Neural progenitor cell (in vitro differentiated cells): Measurements from ENCODE around the gene PLIN4. TPM values are rescaled to one million over a fixed set of nuclear protein-coding genes. Genes with fewer than 3 reads are reported as not detected.
A peak's percentile ranks its signal among the peaks of the same experiment; 100 is the strongest.

Experiments used
- DNase-seq: peaks from one replicate; pipeline ENCODE4 v3.0.0-alpha.2; 2016; ENCODE audit warnings: low spot score
- H2AFZ ChIP-seq: fragments of 200-600 bp; sonication (generic); replicated peaks from 2 replicates; pipeline ENCODE4 v1.6.1; 2016; ENCODE audit warnings: antibody characterized with exemption
- H3F3A ChIP-seq: fragments of 200-600 bp; sonication (generic); 2 replicates; pipeline ENCODE4 v1.6.1; 2016; ENCODE audit warnings: antibody characterized with exemption, low read depth
- H3K27ac ChIP-seq: fragments of 200-600 bp; sonication (generic); 2 replicates; pipeline ENCODE4 v1.5.1; 2016; ENCODE audit warnings: mild to moderate bottlenecking
- H3K27me3 ChIP-seq: fragments of 200-600 bp; sonication (generic); 2 replicates; pipeline ENCODE4 v1.6.1; 2016; ENCODE audit warnings: mild to moderate bottlenecking, moderate library complexity
- H3K36me3 ChIP-seq: fragments of 200-600 bp; sonication (generic); 2 replicates; pipeline ENCODE4 v1.5.1; 2016
- H3K4me1 ChIP-seq: fragments of 200-600 bp; sonication (generic); 2 replicates; pipeline ENCODE4 v1.6.1; 2016; ENCODE audit warnings: mixed run types
- H3K4me2 ChIP-seq: fragments of 200-600 bp; sonication (generic); 2 replicates; pipeline ENCODE4 v1.6.1; 2016
- H3K4me3 ChIP-seq: fragments of 200-600 bp; sonication (generic); 2 replicates; pipeline ENCODE4 v1.5.1; 2016
- H3K79me2 ChIP-seq: fragments of 200-600 bp; sonication (generic); 2 replicates; pipeline ENCODE4 v1.6.1; 2016; ENCODE audit warnings: low read depth
- H3K9ac ChIP-seq: fragments of 200-600 bp; sonication (generic); 2 replicates; pipeline ENCODE4 v1.6.1; 2016
- H3K9me3 ChIP-seq: fragments of 200-600 bp; sonication (generic); 2 replicates; pipeline ENCODE4 v1.5.1; 2016; ENCODE audit warnings: low read depth
- H4K20me1 ChIP-seq: fragments of 200-600 bp; sonication (generic); 2 replicates; pipeline ENCODE4 v1.6.1; 2016; ENCODE audit warnings: low read depth
- H3K27ac Mint-ChIP-seq: 3 replicates; pipeline ENCODE4 v1.8.0; 2021; ENCODE audit warnings: mixed read lengths
- H3K27me3 Mint-ChIP-seq: 2 replicates; pipeline ENCODE4 v1.8.0; 2022; ENCODE audit warnings: low read depth, mild to moderate bottlenecking, inconsistent platforms, moderate library complexity, mixed read lengths; ENCODE audit not compliant: insufficient read depth
- H3K36me3 Mint-ChIP-seq: 3 replicates; pipeline ENCODE4 v1.8.0; 2021; ENCODE audit warnings: mixed read lengths
- H3K4me1 Mint-ChIP-seq: 3 replicates; pipeline ENCODE4 v1.8.0; 2021; ENCODE audit warnings: mixed read lengths
- H3K4me3 Mint-ChIP-seq: 3 replicates; pipeline ENCODE4 v1.8.0; 2021; ENCODE audit warnings: mild to moderate bottlenecking, moderate library complexity, mixed read lengths
- H3K9me3 Mint-ChIP-seq: 3 replicates; pipeline ENCODE4 v1.8.0; 2020; ENCODE audit warnings: mixed read lengths
- CTCF ChIP-seq: fragments of 200-600 bp; sonication (generic); IDR thresholded peaks from 2 replicates; pipeline ENCODE4 v1.5.1; 2017; ENCODE audit warnings: antibody characterized with exemption, mild to moderate bottlenecking
- EZH2 ChIP-seq: fragments of 200-600 bp; sonication (generic); IDR thresholded peaks from 2 replicates; pipeline ENCODE4 v1.6.1; 2017; ENCODE audit warnings: antibody characterized with exemption, mild to moderate bottlenecking, moderate library complexity
- EZH2phosphoT487 ChIP-seq: fragments of 200-600 bp; sonication (generic); IDR thresholded peaks from 2 replicates; pipeline ENCODE4 v1.6.1; 2017; ENCODE audit warnings: antibody characterized with exemption
- total RNA-seq: library from RNA; depleted of rRNA; stranded (reverse); fragments of >200 nt; gene quantifications from 2 replicates; pipeline ENCODE4 v1.2.3, GENCODE V29; 2015; ENCODE audit warnings: low replicate concordance

Gene PLIN4
- total RNA-seq, 1 donor from 2014 or later: not detected

GRCh38 chr19:4474514-4475022 lies 43.7 kb downstream of the PLIN4 start:
- H3K27me3 Mint-ChIP-seq: peaks cover 3% of the 10 kb centered on the region
- peak overlapping the region; percentile 100 for H3K4me3 ChIP-seq
- H3K9ac ChIP-seq: peak overlapping the region; percentile 34
- no peaks in the 10 kb centered on the region for H3K9me3 Mint-ChIP-seq
- H3K27me3 ChIP-seq: no peaks in the 10 kb centered on the region
- peak overlapping the region; percentile 36 for H3K27ac ChIP-seq
- peaks cover 10% of the 10 kb centered on the region for H3F3A ChIP-seq
- H3K79me2 ChIP-seq: peaks cover 71% of the 10 kb centered on the region
- peaks cover 8% of the 10 kb centered on the region for H3K36me3 Mint-ChIP-seq
- H3K4me3 Mint-ChIP-seq: peak overlapping the region; percentile 93
- peaks cover 42% of the 10 kb centered on the region for H4K20me1 ChIP-seq
- H3K36me3 ChIP-seq: no peaks in the 10 kb centered on the region
- H3K4me2 ChIP-seq: peak overlapping the region; percentile 84
- peak; percentile 93 for DNase-seq
- H3K4me1 Mint-ChIP-seq: peaks cover 11% of the 10 kb centered on the region
- no peak overlapping the region for H2AFZ ChIP-seq
- H3K4me1 ChIP-seq: peaks cover 5% of the 10 kb centered on the region
- peak overlapping the region; percentile 69 for H3K27ac Mint-ChIP-seq
- H3K9me3 ChIP-seq: no peaks in the 10 kb centered on the region
- no peak for TF ChIP-seq EZH2phosphoT487
- no peak for TF ChIP-seq CTCF
- no peak for TF ChIP-seq EZH2

GRCh38 chr19:4473763-4474513 lies 44.3 kb downstream of the PLIN4 start:
- H3K27me3 ChIP-seq: no peaks in the 10 kb centered on the region
- H3K4me2 ChIP-seq: peak overlapping the region; percentile 84
- H3K27me3 Mint-ChIP-seq: peaks cover 5% of the 10 kb centered on the region
- H3K79me2 ChIP-seq: peaks cover 66% of the 10 kb centered on the region
- peak overlapping the region; percentile 100 for H3K4me3 ChIP-seq
- peak overlapping the region; percentile 93 for H3K4me3 Mint-ChIP-seq
- no peak overlapping the region for H2AFZ ChIP-seq
- peaks cover 5% of the 10 kb centered on the region for H3K4me1 ChIP-seq
- no peaks in the 10 kb centered on the region for H3K9me3 ChIP-seq
- no peaks in the 10 kb centered on the region for H3K9me3 Mint-ChIP-seq
- peak overlapping the region; percentile 69 for H3K27ac Mint-ChIP-seq
- peaks cover 11% of the 10 kb centered on the region for H3K4me1 Mint-ChIP-seq
- peaks cover 10% of the 10 kb centered on the region for H3F3A ChIP-seq
- H3K36me3 ChIP-seq: no peaks in the 10 kb centered on the region
- peaks cover 40% of the 10 kb centered on the region for H4K20me1 ChIP-seq
- peak overlapping the region; percentile 36 for H3K27ac ChIP-seq
- TF ChIP-seq EZH2 (no peak), EZH2phosphoT487 (no peak), CTCF (no peak)
- peak; percentile 65 for DNase-seq
- H3K36me3 Mint-ChIP-seq: peaks cover 8% of the 10 kb centered on the region
- H3K9ac ChIP-seq: peak overlapping the region; percentile 34

GRCh38 chr19:4473011-4473762 lies 45.1 kb downstream of the PLIN4 start:
- H3K4me1 ChIP-seq: peaks cover 5% of the 10 kb centered on the region
- no peak overlapping the region for H2AFZ ChIP-seq
- DNase-seq: peak; percentile 24
- peak overlapping the region; percentile 84 for H3K4me2 ChIP-seq
- H3F3A ChIP-seq: peaks cover 10% of the 10 kb centered on the region
- no peak overlapping the region for H3K27ac ChIP-seq
- H3K27me3 ChIP-seq: no peaks in the 10 kb centered on the region
- peak overlapping the region; percentile 89 for H3K9ac ChIP-seq
- peaks cover 59% of the 10 kb centered on the region for H3K79me2 ChIP-seq
- H3K4me3 ChIP-seq: peak overlapping the region; percentile 100
- Mint-ChIP-seq H3K4me3 (peak overlapping the region; percentile 93), H3K9me3 (no peaks in the 10 kb centered on the region), H3K27ac (peak overlapping the region; percentile 37), H3K4me1 (peaks cover 11% of the 10 kb centered on the region), H3K27me3 (peaks cover 5% of the 10 kb centered on the region), H3K36me3 (peaks cover 8% of the 10 kb centered on the region)
- TF ChIP-seq EZH2: no peak
- no peaks in the 10 kb centered on the region for H3K36me3 ChIP-seq
- no peaks in the 10 kb centered on the region for H3K9me3 ChIP-seq
- H4K20me1 ChIP-seq: peaks cover 37% of the 10 kb centered on the region
